Thyroid gland (tissue), 4 donors: ENCODE data around the gene CHRDL2.

Source experiments
- CTCF ChIP-seq, 6 experiments: fragments of 200-600 bp in 3 of 6; fragments of 450-650 bp in 3 of 6; sonication (generic) in 3 of 6; IDR thresholded peaks; one replicate each; pipeline ENCODE4 v1.5.1; 2016 to 2019; ENCODE audit warnings: antibody characterized with exemption in 6 of 6, mild to moderate bottlenecking in 2 of 6, inconsistent platforms in 1 of 6, moderate library complexity in 1 of 6
- POLR2A ChIP-seq, 2 donors: fragments of 450-650 bp; IDR thresholded peaks; one replicate each; pipeline ENCODE4 v1.6.1; 2017; ENCODE audit warnings: antibody characterized with exemption in 2 of 2, mild to moderate bottlenecking in 2 of 2, moderate library complexity in 1 of 2

GRCh38 chr11:74689666-74690065, 41.6 kb downstream of the CHRDL2 start:
- TF ChIP-seq CTCF (IDR thresholded peaks at IDR 0.05) (no peak), POLR2A (IDR thresholded peaks at IDR 0.05) (no peak)
